GDM1 (cell line): ENCODE data around the gene ELOB.

Experiments used
- DNase-seq: peaks from one replicate; lab custom pipeline; 2025; lab: John Stamatoyannopoulos, UW

The ELOB gene

DNA sequence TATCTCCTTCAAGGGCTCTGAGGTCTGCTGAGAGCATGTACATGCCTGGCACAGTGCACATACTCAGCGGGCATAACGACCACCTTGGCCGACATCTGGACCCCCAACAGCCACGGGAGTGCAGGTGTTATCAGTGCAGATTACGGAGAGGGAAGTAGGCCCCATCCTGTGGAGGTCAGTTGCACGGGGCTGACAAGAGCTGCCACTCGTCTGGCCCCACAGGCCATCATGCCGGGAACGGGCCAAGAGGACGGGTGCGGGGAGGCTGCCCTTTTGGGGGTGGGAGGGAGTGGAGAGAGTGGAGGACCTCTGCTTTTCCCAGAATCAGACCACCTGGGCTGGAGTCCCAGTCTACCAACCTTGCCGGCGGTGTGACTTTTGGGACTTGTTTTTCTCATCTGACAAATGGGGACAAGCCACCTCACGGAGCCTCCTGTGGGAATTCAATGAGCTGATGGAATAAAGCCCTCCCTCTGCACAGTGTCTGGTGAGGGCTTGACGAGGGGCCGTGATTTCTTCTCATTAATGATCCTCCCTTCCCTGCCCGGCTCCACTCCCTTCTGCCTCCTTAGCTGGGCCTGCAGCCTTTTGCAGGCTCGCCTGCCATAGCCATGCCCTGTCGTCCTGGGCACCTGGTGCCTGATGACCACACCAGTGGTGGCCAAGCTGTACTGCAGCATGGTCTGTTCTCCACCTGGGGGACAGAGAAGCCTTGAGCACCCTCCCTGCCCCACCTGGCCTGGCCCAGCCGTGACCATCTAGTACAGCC is 5.7 kb upstream of the ELOB start:
- DNase-seq: no peak

DNA sequence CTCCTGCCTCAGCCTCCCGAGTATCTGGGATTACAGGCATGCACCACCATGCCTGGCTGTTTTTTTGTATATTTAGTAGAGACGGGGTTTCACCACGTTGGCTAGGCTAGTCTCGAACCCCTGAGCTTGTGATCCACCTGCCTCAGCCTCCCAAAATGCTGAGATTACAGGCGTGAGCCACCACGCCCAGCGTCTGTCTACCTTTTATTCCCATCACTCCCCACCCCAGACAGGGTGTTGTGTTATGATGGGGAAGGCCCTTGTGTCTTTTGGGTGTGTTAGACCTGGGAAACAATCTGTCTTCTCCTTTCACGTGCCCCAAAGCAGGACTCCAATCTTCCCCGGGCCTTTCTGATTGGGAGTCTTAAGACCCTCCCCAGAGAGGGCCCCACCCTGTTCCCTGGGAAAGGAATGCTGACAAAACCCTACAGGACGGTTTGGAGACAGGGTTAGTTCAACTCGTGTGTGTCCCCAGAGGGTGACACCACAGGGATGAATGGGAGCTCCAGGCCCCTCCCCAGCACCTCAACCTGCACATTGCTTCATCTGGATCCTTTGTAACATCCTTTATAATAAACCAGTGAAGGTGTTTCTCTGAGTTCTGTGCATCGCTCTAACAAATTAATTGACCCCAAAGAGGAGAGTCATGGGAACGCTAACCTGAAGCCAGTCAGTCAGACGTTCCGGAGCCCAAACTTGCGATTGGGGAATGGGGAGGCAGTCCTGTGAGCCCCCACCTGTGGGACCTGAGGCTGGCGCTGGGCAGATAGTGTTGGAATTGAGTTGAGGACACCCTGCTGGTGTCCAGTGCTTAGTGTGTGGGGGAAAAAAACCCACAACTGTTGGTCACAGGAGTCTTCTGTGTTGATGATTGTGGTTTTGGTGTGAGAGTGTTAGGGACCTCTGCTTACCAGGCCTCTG is 3.2 kb upstream of the ELOB start:
- no peak for DNase-seq

DNA sequence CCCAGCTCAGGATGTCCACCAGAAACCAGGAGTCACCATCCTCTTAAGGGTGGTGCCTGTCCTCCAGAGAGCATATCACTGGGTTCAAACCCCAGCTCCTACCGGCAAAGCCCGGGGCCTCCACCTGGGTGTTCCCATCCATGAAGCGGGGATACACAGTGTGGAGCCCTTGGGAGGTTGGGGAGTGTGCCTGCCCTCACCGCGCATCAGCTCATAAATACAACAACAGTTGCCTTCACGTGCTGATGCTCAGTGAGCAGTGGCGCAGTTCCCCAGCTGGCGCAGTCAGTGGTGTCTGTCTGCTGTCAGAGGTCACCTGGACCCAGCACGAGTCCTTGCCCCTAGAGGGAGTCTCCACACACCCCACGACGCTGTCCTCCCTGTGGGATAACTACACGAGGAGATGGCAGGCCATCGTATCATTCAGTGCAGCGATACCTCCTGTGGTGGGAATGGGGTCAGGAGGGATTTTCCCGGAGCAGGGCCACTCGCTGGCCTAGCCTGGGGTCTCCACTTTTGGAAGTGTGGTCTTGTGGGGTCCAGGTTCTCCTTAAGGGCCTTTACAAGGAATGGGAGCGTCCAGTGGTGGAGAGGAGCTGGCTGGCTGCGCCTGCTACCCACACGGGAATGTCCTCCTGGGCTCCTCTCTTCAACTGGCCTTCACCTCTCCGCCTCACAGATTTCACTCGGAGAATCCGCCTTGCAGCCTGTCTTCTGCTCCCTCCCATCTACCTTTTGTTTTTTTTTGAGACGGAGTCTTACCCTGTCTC is 2.3 kb upstream of the ELOB start:
- no peak for DNase-seq

DNA sequence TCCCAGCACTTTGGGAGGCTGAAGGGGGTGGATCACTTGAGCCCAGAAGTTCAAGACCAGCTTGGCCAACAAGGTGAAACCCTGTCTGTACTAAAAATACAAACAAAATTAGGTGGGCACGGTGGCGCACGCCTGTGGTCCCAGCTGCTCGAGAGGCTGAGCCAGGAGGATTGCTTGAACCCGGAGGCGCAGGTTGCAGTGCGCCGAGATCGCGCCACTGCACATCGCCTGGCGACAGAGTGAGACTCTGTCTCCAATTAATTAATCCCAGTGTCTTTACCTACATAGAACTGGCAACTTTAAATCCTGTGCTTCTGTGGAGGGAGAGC is 1.5 kb upstream of the ELOB start:
- no peak for DNase-seq

DNA sequence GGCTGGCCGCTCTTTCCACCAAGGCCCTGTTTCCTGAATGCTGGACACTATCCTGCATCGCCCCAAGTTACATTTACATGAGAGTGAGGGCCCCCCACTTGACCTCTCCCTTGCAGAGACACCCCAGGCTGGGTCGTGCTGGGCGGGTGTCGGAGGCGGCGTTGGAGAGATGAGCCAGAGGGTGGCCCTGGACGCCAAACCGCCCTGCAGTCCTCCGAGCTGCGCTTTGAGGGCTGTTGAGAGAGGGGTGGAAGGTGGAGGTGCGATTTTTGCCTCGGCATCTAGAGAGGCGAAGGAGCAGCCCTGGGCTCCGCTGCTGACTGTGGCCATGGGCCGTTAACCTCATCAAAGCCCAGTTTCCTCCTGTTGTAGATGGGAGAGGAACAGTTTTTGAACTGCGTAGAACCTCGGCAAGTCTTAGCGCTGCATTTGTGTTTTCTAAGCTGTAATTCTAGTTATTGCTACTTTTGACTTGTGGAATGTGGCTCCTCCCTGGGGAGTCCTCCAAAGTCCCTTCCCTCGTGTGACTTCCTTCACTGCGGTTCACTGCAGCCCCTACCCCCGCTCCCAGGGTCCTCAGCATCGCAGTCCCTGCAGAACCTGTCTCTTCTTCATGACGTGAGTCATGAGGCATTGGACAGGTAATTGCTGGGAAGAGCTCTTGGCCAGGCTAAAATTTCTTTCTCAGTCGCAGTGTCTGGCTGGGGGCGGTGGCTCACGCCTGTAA is 986 bp upstream of the ELOB start:
- no peak for DNase-seq

DNA sequence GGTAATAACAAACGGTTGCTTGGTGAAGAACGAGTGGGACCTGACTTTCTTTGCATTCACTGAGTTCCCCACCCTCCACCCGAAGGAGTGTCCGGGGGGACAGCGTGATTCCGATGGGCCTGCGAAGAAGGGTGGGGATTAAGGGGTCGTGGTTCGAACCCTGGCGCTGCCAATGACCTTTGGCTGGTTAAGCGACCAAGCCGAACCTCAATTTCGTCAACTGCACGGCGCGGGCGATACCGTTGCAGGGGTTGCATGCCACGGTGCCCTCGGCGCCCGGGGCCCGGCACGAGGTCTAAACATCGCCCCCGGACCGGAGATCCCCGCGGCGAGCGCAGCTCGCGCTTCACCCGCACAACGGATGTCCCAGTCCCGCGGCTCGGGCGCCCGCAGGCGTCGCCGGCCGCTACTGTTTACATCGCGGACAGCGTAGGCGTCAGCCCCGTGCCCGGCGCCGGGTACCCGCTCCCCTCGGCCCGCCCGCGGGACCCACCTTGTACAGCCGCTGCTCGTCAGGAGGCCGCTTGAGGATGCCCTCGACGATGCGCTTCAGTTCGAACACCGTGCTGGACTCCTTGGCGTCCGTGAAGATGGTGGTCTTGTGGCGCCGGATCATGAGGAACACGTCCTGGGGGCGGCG is 460 bp downstream of the ELOB start:
- no peak for DNase-seq

DNA sequence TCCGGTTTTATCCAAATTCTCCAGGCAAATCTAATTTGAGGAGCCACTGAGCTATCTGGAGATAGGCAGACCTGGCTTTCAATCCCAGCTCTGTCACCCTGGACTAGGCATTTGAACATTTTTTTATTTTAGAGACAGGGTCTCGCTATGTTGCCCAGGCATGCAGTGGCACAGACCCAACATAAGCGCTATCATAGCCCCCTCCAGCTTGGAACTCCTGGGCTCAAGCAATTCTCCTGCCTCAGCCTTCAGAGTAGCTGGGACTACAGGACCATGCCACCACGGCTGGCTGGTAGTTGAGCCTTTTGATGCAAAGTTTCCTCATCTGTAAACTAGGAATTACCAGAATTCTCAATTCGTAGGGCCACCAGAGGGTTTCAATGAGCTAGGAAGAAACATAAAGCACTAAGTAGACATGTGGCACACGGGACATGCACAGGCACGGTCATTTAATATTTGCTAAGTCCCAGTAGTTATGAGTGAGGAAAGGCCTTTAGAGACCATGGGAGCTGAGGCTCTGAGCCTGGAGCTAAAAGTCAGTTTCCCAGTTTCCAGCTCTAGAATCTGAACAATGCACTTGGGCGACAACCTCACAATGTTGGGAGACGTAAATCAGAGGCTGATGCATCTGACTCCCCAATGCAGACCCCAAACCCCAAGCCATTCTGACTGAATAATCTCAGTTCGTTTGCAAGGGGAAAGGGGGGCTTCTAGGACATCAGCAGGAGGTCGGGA is 1.1 kb downstream of the ELOB start:
- no peak for DNase-seq

DNA sequence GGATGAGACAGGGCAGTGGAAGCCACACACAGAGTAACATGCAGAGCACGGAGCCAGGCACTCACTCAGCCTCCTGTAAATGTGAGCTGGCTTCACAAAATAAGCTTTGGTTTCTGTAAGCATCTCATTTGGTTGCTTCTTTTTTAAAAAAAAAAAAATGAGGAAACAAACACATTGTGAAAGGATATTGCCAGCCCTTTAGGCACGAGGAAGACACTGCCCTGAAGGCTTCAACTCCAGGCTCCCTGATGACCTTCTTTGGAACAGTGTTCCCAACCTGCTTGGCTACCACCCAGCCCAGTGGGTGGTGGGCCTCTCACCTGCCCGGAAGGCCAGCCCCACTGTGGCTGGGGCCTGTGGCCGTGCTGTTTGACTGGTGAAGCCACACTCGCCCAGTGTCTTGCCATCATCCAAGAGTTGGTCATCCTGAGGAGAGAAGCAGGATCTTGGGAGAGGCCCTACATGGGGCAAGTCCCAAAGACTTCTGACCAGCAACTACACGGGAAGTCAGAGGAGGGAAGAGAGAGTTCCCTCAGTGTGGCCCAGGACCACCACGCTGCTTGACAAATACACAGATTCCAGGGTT is 1.9 kb downstream of the ELOB start:
- no peak for DNase-seq

DNA sequence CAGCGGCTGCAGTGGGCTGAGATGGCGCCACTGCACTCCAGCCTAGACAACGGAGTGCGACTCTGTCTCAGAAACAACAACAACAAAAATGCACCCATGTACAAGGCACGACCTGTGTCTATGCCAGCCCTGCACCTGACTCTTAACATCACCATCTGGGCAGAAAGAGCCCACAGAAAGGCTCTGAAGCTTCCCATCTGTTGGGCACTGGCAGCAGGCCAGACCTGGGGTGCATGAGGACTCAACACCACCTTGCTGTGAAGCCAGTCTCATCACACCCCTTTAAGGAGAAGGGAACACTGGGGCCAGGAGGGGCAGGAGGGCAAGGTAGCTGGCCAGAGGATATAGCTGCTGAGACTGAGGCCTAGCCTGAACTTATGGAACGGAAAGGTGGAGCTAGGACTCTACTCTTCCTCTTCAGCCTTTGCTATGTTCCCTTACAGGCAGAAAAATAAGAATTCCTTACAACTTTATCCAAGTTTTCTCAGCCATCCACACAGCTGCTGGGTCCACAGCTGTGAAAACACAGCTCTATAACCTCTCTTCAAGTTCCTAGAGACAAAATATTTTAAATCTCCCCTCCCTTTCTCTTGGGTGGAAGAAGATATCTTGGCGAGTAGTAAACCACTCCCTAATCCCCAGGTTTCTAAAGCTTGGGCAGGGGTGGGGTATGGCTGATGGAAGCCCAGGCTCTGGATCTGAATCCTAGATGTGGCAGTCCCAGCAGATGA is 2.8 kb downstream of the ELOB start:
- no peak for DNase-seq

DNA sequence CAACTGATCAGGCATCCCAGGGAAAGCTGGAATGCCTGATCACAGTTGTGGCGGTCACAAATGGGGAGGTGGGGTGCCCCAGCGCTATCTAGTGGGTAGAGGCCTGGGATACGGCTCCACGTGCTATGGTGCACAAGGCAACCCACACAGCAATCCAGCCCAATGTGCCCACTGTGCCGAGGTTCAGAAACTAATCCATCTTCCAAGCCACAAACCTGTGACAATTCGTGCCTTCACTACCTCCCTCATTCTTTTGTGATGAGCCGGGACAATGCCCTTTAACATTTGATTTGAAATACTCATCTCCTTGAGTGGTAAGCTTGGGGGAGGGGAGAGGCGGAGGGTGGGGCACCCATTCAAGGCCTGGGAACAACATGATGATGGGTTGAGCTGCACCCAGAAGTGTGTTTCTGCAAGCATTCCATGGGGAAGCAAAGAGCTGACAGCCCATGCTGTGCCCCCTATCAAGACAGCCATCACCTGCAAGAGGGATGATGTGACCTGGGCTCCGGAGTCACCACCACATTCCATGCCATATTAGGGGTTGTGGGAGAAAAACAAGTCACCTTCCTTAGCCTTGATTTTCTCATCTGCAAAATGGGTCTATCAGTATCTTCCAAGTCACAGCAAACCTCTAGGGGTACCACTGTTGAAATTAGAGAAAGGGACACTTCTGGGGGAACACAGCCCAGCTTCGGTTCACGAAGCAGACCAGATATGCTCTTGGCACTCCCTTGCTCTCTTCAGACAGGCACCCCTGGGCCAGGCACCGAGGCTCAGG is 3.7 kb downstream of the ELOB start:
- no peak for DNase-seq

DNA sequence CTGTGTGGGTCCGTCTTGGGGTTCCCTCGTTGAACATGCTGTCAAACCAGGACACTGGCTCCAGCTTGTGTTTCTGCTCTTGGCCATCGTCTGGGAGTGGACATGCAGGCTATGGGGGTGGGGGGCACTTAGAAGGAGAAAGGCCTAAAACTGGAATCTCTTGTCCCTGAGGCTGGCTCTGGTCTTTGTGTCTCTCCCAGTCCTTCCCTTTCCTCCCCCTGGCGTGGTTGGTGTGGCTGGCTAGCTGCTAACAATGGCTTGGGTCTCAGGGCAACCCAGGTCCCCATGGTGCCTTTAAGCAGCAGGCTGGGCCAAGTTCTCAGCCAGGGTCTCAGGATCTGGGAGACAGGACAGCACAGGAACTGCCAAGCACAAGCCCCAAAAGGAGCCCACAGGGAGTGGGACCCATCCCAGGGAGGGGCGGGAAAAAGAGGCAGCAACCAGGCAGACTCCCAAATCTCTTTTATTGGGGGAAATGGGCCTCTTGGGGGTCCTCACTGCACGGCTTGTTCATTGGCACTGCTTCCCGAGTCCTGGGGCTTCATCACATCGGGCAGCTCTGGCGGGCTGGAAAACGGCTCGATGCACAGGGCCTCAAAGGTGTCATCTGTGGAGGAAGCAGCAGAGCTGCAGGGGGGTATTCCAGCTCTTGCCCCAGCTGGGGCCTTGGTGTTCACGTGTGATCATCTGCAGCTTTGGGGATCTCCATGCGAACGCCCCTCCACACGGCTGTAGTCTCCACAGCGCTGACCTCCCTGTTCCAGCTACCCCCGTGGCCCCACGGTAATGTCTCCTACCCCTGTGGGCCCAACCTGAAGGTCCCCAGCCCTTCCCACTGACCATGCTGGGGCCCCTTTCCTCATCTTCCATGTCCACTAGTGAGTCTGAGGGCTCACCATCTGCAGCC is 5.3 kb downstream of the ELOB start:
- DNase-seq: no peak

DNA sequence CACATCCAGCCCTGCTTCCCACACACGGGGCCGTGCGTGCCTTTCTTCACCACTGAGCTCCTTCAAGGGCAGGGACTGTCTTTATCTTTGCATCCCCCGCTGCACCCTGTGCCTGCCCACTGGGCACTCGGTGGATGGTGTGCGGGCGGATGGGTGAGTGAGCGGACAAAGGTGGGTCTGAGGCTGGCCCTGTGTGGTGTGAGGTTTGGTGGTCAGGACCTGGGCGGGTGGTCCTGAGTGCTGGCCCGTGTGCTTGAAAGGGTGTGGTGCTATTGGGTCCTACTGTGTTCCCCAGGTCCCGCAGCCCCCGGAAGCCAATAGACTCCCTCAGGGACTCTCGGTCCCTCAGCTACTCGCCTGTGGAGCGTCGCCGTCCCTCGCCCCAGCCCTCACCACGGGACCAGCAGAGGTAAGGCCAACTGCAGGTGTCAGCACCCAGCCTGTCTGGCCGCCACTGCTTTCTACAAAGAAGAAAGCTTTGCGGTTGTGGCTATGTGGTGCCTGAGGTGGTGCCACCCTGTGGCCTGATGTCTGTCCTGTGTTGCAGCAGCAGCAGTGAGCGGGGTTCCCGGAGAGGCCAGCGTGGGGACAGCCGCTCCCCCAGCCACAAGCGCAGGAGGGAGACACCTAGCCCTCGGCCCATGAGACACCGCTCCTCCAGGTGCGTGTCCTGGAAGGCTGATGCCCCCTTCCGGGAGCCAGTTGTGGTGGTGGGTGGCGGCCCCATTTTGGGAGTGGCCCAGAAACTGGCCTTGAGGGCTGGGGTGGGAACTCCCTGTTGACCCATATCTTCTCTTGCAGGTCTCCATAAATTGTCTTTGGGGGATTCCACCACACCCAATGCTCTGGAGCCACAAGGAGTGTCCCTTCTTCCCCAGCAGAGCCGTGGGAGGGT is 6.8 kb downstream of the ELOB start:
- no peak for DNase-seq

DNA sequence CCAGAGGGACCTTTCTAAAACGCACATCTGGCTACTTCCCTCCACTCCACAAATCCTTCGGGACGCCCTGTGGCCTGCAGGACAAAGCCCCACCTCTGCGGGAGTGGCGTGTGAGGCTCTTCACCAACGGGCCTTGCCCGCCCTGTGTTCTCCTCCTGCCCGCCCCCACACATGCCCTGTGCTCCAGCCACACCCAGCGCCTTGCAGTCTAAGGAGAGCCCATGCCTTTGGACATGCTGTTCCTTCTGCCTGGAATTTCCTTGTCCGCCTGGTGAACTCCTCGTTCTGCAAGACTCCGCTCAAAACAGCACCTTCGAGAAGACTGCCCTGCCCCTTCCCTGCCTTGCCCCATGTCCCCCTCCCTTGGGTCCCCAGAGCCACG is 7.4 kb downstream of the ELOB start:
- DNase-seq: no peak

DNA sequence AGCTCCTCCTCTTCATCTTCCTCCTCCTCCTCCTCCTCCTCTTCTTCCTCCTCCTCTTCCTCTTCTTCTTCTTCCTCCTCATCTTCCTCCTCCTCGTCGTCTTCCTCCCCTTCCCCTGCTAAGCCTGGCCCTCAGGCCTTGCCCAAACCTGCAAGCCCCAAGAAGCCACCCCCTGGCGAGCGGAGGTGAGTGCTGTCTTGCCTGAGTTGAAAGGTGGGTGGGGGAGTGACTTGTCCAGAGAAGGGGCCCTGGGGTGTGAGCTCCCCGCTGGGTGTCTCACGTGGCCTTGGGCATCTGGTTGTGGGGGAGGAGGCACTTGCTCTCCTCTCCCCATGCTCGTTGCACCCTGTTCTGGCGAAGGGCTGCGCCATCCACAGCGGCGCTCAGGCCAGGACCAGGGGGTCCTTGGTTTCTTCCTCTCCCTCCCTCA is 8.0 kb downstream of the ELOB start:
- no peak for DNase-seq

DNA sequence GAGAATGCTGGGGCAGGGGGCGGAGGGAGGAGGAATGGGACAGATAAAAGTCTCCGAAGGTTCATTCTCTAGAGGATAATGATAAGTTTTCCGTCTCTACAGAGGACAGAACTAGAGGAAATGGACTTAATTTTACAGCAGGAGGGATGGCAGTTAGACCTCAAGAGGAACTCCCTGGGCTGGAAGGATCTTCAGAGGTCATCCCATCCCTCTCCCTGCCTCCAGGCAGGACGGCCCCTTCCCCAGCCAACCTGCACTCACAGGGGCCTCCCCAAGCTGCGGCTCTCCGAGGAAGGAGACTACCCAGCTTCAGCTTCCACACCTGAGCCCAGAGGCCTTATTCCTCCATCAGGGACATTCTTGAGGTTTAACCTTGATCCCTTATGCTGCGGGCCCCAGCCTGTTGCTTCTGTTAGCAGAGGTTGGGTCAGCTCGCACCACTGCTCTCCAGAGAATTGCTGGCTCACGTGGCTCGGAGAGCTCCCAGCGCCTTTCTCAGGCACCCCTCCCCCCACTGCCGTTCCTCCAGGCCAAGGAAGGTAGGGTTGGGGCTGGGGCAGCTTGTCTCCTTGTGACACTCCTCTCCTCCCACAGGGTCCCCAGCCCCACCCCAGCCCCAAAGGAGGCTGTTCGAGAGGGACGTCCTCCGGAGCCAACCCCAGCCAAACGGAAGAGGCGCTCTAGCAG is 8.5 kb downstream of the ELOB start:
- no peak for DNase-seq

DNA sequence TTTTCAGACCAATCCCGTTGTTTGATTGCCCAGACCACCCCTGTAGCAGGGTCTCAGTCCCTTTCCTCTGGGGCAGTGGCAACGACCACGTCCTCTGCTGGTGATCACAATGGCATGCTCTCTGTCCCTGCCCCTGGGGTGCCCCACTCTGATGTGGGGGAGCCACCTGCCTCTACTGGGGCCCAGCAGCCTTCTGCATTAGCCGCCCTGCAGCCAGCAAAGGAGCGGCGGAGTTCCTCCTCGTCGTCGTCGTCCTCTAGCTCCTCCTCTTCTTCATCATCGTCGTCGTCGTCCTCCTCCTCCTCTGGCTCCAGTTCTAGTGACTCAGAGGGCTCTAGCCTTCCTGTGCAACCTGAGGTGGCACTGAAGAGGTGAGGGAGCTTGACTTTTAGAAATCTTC is 9.2 kb downstream of the ELOB start:
- no peak for DNase-seq
